PC-3 (cell line): ENCODE measurements around the gene AMFR. TPM values are rescaled to one million over a fixed set of nuclear protein-coding genes. Genes with fewer than 3 reads are reported as not detected.

Source experiments
- ATAC-seq: fragments of 200-7000 bp; cut with Tn5 transposase; 2 replicates; pipeline ENCODE4 v1.9.1; 2020; ENCODE audit warnings: mild to moderate bottlenecking, moderate library complexity
- BruUV-seq: library from RNA; stranded (reverse); fragments of 400-500 nt; replicated peaks from 2 replicates; lab custom pipeline; 2021; lab: Mats Ljungman, UMichigan
- CTCF ChIA-PET: fragments of 300-600 bp; sonication (Branson Sonifier 250); formaldehyde crosslinking; loops from one replicate; lab custom pipeline; 2022; ENCODE audit warnings: antibody characterized with exemption; lab: Charles Lee
- POLR2A ChIA-PET: fragments of 300-600 bp; sonication (Branson Sonifier 250); formaldehyde crosslinking; loops from one replicate; lab custom pipeline; 2022; ENCODE audit warnings: antibody characterized with exemption; ENCODE audit not compliant: unreplicated experiment; lab: Charles Lee
- DNase-seq: peaks from one replicate; pipeline ENCODE4 v3.0.0-alpha.2; 2015
- H2AFZ ChIP-seq: fragments of 300-600 bp; sonication (generic); 2 replicates; pipeline ENCODE4 v1.6.0; 2016; ENCODE audit warnings: antibody characterized with exemption, low read length
- H3F3A ChIP-seq: fragments of 300-600 bp; sonication (generic); one replicate; pipeline ENCODE4 v1.6.0; 2017; ENCODE audit warnings: antibody characterized with exemption, low read length, control low read depth, mild to moderate bottlenecking; ENCODE audit not compliant: unreplicated experiment
- H3K27ac ChIP-seq: fragments of 300-600 bp; sonication (generic); 2 replicates; pipeline ENCODE4 v1.5.1; 2016; ENCODE audit warnings: mild to moderate bottlenecking, low read length
- H3K27me3 ChIP-seq: fragments of 300-600 bp; sonication (generic); 2 replicates; pipeline ENCODE4 v1.6.1; 2016; ENCODE audit warnings: low read length, mixed read lengths
- H3K36me3 ChIP-seq: fragments of 300-600 bp; sonication (generic); 2 replicates; pipeline ENCODE4 v1.6.1; 2016; ENCODE audit warnings: low read depth, mixed run types, low read length, mixed read lengths
- H3K4me1 ChIP-seq: fragments of 300-600 bp; sonication (generic); 2 replicates; pipeline ENCODE4 v1.5.1; 2016; ENCODE audit warnings: low read length; ENCODE audit not compliant: insufficient read depth
- H3K4me2 ChIP-seq: fragments of 300-600 bp; sonication (generic); 2 replicates; pipeline ENCODE4 v1.6.0; 2016; ENCODE audit warnings: low read length
- H3K4me3 ChIP-seq: fragments of 300-600 bp; sonication (generic); 2 replicates; pipeline ENCODE4 v1.5.1; 2016; ENCODE audit warnings: mild to moderate bottlenecking, low read length, mixed read lengths
- H3K79me2 ChIP-seq: fragments of 300-600 bp; sonication (generic); 2 replicates; pipeline ENCODE4 v1.6.1; 2017; ENCODE audit warnings: low read length, mixed read lengths
- H3K9ac ChIP-seq: fragments of 300-600 bp; sonication (generic); 2 replicates; pipeline ENCODE4 v1.6.0; 2016; ENCODE audit warnings: mild to moderate bottlenecking, low read length
- H3K9me2 ChIP-seq: fragments of 300-600 bp; sonication (generic); replicated peaks from 2 replicates; pipeline ENCODE4 v1.6.1; 2016; ENCODE audit warnings: mixed run types, low read length, mixed read lengths
- H3K9me3 ChIP-seq: fragments of 300-600 bp; sonication (generic); 2 replicates; pipeline ENCODE4 v1.6.1; 2016; ENCODE audit warnings: low read length, mixed read lengths
- H4K20me1 ChIP-seq: fragments of 300-600 bp; sonication (generic); 2 replicates; pipeline ENCODE4 v1.6.1; 2016; ENCODE audit warnings: low read length, mixed read lengths
- EZH2 ChIP-seq: fragments of 300-600 bp; sonication (generic); IDR thresholded peaks from one replicate; pipeline ENCODE4 v1.6.1; 2017; ENCODE audit warnings: antibody characterized with exemption, mild to moderate bottlenecking, low read length; ENCODE audit not compliant: unreplicated experiment
- EZH2phosphoT487 ChIP-seq: fragments of 300-600 bp; sonication (generic); IDR thresholded peaks from 2 replicates; pipeline ENCODE4 v1.6.1; 2018; ENCODE audit warnings: mild to moderate bottlenecking, antibody characterized with exemption, low read length, borderline replicate concordance
- intact Hi-C: fragments of 100-400 bp; cut with micrococcal nuclease; formaldehyde crosslinking; loops from 2 replicates; pipeline ENCODE4 v1.9.0; 2023
- total RNA-seq: library from RNA; depleted of rRNA; stranded (reverse); fragments of >200 nt; gene quantifications from 2 replicates; pipeline ENCODE4 v1.2.3, GENCODE V29; 2014
- TF ChIP-seq, protein P1 (sequence below): fragments of 300-600 bp; sonication (generic); conservative IDR thresholded peaks from 2 replicates; pipeline ENCODE4 v1.5.1; 2017; ENCODE audit warnings: antibody characterized with exemption, low read depth, mild to moderate bottlenecking, low read length

AMFR gene
- total RNA-seq, 1 experiment from 2014 or later, result 98.9 TPM

DNA sequence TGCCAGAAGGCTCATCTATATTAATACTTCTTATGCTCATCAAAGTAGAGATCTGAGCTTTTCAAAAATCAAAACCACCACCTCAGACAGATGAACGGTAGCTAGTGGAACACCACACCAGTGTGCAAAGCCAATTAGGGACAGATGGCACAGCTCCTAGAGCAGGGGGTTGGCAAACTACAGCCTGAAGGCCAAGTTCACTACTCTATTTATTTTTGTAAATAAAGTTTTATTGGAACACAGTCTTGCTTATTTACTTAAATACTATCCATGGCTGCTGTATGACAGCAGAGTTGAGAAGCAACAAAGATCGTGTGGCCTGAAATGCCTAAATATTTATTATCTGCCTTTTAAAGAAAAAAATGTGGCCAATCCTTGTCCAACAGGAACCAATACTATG lies 56.8 kb downstream of the AMFR start:
- ChIA-PET CTCF (no interaction called here), POLR2A (no interaction called here)
- H3K36me3 ChIP-seq, result no peaks in the 10 kb centered on the region; the same call in none of the 2 replicates
- no peak for TF ChIP-seq EZH2phosphoT487
- TF ChIP-seq, protein P1, sequence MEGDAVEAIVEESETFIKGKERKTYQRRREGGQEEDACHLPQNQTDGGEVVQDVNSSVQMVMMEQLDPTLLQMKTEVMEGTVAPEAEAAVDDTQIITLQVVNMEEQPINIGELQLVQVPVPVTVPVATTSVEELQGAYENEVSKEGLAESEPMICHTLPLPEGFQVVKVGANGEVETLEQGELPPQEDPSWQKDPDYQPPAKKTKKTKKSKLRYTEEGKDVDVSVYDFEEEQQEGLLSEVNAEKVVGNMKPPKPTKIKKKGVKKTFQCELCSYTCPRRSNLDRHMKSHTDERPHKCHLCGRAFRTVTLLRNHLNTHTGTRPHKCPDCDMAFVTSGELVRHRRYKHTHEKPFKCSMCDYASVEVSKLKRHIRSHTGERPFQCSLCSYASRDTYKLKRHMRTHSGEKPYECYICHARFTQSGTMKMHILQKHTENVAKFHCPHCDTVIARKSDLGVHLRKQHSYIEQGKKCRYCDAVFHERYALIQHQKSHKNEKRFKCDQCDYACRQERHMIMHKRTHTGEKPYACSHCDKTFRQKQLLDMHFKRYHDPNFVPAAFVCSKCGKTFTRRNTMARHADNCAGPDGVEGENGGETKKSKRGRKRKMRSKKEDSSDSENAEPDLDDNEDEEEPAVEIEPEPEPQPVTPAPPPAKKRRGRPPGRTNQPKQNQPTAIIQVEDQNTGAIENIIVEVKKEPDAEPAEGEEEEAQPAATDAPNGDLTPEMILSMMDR, result no peak
- TF ChIP-seq EZH2, result no peak
- H3K4me3 ChIP-seq, result no peak overlapping the region
- peaks cover 33% of the 10 kb centered on the region for H3K4me1 ChIP-seq
- ATAC-seq (no peak), DNase-seq (no peak)
- no peaks in the 10 kb centered on the region for H3K9me3 ChIP-seq
- peaks cover 4% of the 10 kb centered on the region; the same call in 1 of the 2 replicates for H3K79me2 ChIP-seq
- H2AFZ ChIP-seq, result no peak overlapping the region
- intact Hi-C loops, result no loop called here
- H3F3A ChIP-seq, result no peaks in the 10 kb centered on the region
- no peaks in the 10 kb centered on the region for H3K27me3 ChIP-seq
- H3K4me2 ChIP-seq, result no peak overlapping the region
- H3K9ac ChIP-seq, result no peak overlapping the region
- H3K9me2 ChIP-seq, result no peaks in the 10 kb centered on the region
- no peaks in the 10 kb centered on the region for H4K20me1 ChIP-seq
- BruUV-seq, result no TSS peak
- no peak overlapping the region for H3K27ac ChIP-seq

DNA sequence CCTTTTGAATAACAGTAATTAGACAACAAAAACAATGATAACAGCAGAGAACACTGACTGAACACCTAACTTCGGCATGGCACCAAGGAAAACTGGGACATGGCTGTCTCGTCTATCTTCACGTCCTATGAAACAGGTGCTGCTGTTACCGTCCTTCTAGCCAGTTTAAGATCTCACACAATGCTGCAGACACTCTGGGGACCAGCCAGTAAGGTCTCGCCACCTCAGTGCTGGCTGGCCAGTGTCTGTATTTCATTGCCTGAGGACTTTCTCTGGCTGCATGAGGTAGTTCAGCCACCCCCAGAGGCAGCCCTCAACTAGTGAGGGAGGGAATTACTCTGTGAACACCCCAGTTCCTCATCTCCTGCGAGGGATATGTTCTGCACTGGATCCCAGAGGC lies 57.6 kb downstream of the AMFR start:
- DNase-seq, result no peak
- H3K79me2 ChIP-seq, result peaks cover 4% of the 10 kb centered on the region; the same call in 1 of the 2 replicates
- BruUV-seq, result no TSS peak
- POLR2A ChIA-PET, result no interaction called here
- TF ChIP-seq EZH2phosphoT487 (no peak), EZH2 (no peak)
- TF ChIP-seq, protein P1, result no peak
- H3K9me2 ChIP-seq, result no peaks in the 10 kb centered on the region
- no peaks in the 10 kb centered on the region for H3K9me3 ChIP-seq
- H3K4me1 ChIP-seq, result peaks cover 25% of the 10 kb centered on the region
- no peak overlapping the region for H3K9ac ChIP-seq
- no peak overlapping the region for H3K4me2 ChIP-seq
- CTCF ChIA-PET, result no interaction called here
- no peak overlapping the region for H3K4me3 ChIP-seq
- H3F3A ChIP-seq, result no peaks in the 10 kb centered on the region
- intact Hi-C loops, result no loop called here
- H4K20me1 ChIP-seq, result no peaks in the 10 kb centered on the region
- no peak overlapping the region for H3K27ac ChIP-seq
- ATAC-seq, result no peak
- H3K27me3 ChIP-seq, result no peaks in the 10 kb centered on the region
- H2AFZ ChIP-seq, result no peak overlapping the region
- H3K36me3 ChIP-seq, result no peaks in the 10 kb centered on the region; the same call in none of the 2 replicates

DNA sequence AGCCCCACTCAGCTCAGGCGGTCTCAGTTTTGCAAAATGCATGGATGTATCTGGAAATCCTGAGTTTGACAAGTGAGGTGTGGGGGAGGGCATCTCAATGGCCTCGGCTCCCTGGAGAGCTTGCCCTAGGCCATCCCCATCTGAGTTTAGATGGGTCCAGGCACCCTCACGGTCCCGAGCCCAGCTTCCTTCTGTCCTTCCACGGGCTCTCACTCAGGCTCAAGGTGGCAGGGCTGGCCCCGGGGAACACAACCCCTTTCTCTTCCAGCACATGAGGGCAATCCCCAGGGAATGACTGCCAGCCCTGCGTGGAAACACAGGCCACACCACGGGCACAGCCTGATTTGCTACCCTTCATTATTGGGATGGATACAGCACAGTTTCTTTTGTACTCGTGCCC lies 58.4 kb downstream of the AMFR start:
- DNase-seq (no peak), ATAC-seq (no peak)
- H3K4me1 ChIP-seq, result peaks cover 19% of the 10 kb centered on the region
- POLR2A ChIA-PET, result no interaction called here
- no peaks in the 10 kb centered on the region for H3K9me2 ChIP-seq
- no peaks in the 10 kb centered on the region for H4K20me1 ChIP-seq
- no TSS peak for BruUV-seq
- no peaks in the 10 kb centered on the region for H3F3A ChIP-seq
- no peaks in the 10 kb centered on the region; the same call in none of the 2 replicates for H3K36me3 ChIP-seq
- H2AFZ ChIP-seq, result no peak overlapping the region
- H3K4me3 ChIP-seq, result no peak overlapping the region
- peaks cover 4% of the 10 kb centered on the region; the same call in 1 of the 2 replicates for H3K79me2 ChIP-seq
- no peak overlapping the region for H3K4me2 ChIP-seq
- no peaks in the 10 kb centered on the region for H3K27me3 ChIP-seq
- H3K9me3 ChIP-seq, result no peaks in the 10 kb centered on the region
- intact Hi-C loops, result no loop called here
- H3K27ac ChIP-seq, result no peak overlapping the region
- CTCF ChIA-PET, result no interaction called here
- no peak overlapping the region for H3K9ac ChIP-seq
- TF ChIP-seq EZH2, result no peak
- no peak for TF ChIP-seq EZH2phosphoT487
- TF ChIP-seq, protein P1, result no peak
